ENCODE measurements around the gene MOB2.

MOB2 gene

DNA sequence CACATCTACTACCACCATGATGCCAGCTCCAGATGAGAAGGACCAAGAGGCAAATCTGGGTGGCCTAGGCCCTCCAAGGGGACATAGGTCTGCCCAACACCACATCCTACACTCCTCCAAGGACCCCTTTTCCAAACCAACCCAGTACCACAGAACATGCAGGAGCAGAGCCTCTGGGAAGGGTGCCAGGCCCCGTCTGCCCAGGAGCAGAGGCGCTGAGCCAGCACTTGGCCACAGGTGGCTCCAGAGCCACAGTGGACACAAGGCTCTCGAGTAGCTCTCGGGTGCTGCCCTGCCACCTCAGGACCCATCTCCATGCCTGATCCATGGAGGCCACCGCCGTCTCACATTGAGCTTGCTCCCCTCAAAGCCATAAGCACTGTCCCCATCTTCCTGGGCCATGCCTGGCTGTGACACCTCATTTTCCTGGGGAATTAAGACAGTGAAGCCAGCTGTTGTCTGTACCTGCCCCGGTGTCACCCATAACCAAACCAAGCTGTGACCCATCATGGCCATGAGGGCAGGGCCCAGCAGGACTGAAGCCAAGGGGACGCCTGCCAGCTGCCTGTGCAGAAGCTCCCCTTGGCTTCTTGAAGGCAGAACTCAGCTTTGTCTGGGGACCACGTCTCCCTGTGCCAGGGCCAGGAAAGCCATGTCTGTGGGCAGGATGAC, 7.4 kb downstream of the MOB2 start:
- no peak for DNase-seq (ENCODE audit: extremely low spot score)
- TF ChIP-seq, protein P1, sequence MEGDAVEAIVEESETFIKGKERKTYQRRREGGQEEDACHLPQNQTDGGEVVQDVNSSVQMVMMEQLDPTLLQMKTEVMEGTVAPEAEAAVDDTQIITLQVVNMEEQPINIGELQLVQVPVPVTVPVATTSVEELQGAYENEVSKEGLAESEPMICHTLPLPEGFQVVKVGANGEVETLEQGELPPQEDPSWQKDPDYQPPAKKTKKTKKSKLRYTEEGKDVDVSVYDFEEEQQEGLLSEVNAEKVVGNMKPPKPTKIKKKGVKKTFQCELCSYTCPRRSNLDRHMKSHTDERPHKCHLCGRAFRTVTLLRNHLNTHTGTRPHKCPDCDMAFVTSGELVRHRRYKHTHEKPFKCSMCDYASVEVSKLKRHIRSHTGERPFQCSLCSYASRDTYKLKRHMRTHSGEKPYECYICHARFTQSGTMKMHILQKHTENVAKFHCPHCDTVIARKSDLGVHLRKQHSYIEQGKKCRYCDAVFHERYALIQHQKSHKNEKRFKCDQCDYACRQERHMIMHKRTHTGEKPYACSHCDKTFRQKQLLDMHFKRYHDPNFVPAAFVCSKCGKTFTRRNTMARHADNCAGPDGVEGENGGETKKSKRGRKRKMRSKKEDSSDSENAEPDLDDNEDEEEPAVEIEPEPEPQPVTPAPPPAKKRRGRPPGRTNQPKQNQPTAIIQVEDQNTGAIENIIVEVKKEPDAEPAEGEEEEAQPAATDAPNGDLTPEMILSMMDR (IDR thresholded peaks at IDR 0.05; ENCODE audit: control extremely low read depth, extremely low read depth, low read depth, missing control alignments) = no peak
- ChIA-PET POLR2A (no interaction called here), CTCF (interaction anchor here (0.8 to 1.6 kb wide), 4 partner anchors 10 to 41 kb away, joined by 3 to 4 read pairs (median 3); no protein-coding TSS in a partner anchor)

DNA sequence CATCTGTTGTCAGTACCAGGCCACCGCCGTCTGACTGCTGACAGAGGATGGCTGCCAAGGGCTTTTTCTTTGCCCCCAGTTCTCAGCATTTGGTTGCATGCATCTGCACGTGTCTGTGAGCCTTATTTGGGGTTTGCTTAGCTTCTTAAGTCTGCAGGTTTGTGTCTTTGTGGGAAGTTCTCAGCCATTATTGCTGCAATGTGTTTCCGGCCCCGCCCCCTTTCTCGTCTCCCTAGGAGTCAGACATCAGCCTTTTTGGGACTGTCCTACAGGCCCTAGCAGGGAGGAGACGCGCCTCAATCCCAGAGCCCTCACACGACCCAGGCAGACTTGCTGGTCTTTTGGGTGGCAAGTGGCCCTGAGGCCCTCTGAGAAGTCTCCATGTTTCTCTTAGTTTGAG, 8.0 kb downstream of the MOB2 start:
- TF ChIP-seq, protein P1 (IDR thresholded peaks at IDR 0.05; ENCODE audit: control extremely low read depth, extremely low read depth, low read depth, missing control alignments) = no peak
- ChIA-PET POLR2A (no interaction called here), CTCF (no interaction called here)
- DNase-seq (ENCODE audit: extremely low spot score) = no peak

DNA sequence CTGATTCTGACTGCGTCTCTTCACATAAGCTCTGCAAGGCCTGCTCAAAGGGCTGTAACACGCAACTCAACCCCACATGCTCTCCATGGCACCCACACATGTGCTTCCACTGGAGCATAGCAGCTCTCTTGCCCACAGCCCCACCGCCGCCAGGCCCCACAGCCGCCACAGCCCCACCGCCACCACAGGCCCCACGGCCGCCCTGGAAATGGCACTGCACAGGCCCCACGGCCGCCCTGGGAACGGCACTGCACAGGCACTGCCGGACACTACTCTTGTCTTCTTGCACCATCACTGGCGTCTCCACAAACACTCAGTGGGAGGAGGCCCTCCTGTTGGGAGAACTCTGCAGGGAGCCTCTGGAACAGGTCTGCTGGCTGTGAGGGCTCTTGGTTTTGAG, 8.6 kb downstream of the MOB2 start:
- DNase-seq (ENCODE audit: extremely low spot score) = no peak
- CTCF ChIA-PET = no interaction called here
- POLR2A ChIA-PET = no interaction called here
- TF ChIP-seq, protein P1 (IDR thresholded peaks at IDR 0.05; ENCODE audit: control extremely low read depth, extremely low read depth, low read depth, missing control alignments) = no peak

DNA sequence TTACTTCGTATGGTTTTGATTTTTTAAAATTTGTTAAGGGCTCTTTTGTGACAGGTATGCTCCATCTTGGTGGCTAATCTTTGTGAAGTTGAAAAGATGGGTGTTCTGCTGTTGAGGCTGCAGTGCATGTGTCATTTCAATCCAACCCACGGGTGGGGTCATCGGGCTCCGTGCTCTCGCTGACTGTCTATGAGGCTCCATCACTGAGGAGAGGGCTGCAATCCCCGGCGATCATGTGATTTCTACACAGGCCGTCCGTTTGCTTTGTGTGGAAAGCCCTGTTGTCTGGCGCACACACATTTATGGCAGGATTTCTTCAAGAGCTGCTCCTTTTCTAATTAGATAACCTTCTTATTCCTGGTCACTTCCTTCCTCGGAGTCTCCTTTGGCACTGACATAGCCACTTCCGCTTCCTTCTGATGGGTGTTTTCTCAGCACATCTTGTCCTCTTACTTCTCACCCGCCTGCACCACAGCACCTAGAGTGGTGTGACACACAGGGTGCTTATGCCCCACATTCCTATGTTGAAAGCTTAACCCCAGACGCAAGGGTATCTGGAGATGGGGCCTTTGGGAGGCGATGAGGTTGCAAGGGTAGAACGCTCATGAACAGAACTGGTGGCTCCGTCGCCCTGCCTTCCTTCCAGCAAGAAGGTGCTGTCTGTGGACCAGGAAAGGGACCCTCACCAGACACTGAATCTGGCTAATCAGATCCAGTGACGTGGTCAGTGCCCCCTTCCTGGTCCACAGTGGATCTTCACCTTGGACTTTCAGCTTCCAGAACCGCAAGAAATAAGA, 9.4 kb downstream of the MOB2 start:
- CTCF ChIA-PET = no interaction called here
- TF ChIP-seq, protein P1 (IDR thresholded peaks at IDR 0.05; ENCODE audit: control extremely low read depth, extremely low read depth, low read depth, missing control alignments) = no peak
- no peak for DNase-seq (ENCODE audit: extremely low spot score)
- POLR2A ChIA-PET = no interaction called here

DNA sequence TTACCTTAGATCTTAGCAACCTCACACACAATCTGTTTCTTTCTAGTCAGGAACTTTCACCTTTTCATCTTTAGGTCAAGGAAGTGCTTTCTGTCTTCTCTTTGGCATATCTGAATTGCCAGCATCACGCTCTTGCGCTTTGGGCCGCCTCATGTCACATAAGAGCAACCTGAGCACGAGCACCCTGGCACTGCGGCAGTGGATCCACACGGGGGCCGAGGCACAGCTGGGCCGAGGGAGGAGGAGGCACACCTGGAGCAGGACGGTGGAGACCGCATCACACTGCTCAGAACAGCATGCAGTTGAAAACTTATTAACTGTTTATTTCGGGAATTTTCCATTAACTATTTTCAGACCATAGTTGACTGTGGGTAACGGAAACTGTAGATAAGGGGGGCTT, 10.7 kb downstream of the MOB2 start:
- no peak for DNase-seq (ENCODE audit: extremely low spot score)
- TF ChIP-seq, protein P1 (IDR thresholded peaks at IDR 0.05; ENCODE audit: control extremely low read depth, extremely low read depth, low read depth, missing control alignments) = no peak
- ChIA-PET CTCF (no interaction called here), POLR2A (no interaction called here)

DNA sequence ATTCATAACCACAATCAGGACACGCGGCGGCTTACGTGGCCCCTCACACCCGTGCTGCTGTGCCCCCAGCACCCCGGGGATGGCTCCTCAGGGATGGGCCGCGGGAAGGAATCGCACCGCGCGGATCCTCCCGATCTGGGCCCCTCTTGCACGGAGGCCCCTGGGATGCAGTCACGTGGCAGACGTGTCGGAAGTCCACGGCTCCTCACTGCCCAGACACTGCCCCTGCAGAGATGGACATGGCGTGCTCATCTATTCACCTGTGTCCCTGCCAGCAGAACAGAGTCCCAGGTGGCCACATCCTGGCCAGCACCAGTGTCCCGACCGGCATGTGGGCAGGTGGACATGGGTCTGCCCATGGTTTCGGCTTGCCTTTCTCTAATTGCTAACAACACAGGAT, 12.8 kb downstream of the MOB2 start:
- DNase-seq (ENCODE audit: extremely low spot score) = no peak
- CTCF ChIA-PET = no interaction called here
- TF ChIP-seq, protein P1 (IDR thresholded peaks at IDR 0.05; ENCODE audit: control extremely low read depth, extremely low read depth, low read depth, missing control alignments) = no peak
- POLR2A ChIA-PET = no interaction called here
